Measurements from ENCODE around the gene TCEA3. TPM values are rescaled to one million over a fixed set of nuclear protein-coding genes. Genes with fewer than 3 reads are reported as not detected.
A peak's percentile ranks its signal among the peaks of the same experiment; 100 is the strongest.

Gene TCEA3
- total RNA-seq, 1 donor from 2014 or later, result 26.5 TPM

DNA sequence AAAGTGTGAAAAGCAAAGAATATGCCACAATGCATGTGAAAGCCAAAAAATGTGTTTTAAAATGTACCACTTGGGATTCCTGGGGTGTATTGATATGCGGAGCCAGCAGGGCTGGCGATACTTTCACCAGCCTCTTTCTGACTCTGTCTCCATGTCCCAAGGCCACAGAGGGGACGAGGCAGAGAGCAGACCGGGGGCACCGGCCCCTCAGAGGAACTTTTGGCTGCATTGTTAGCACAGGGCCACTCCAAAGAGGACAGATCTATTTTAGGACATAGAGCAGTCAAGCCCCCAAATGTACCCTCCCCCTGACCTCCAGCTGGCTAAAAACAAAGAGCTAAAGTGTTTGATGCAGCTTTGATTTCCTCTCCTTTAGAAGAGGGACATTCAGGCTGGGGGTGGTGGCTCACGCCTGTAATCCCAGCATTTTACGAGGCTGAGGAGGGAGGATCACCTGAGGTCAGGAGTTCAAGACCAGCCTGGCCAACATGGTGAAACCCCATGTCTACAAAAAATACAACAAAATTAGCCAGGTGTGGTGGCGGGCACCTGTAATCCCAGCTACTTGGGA lies 29.3 kb downstream of the TCEA3 start:
- intact Hi-C loops (cut with DNase I), result no loop called here
- Histone ChIP-seq H3K4me1 (peaks cover 32% of the 10 kb centered on the region), H3K9me3 (no peaks in the 10 kb centered on the region), H3K27me3 (no peaks in the 10 kb centered on the region), H3K36me3 (peaks cover 0 to 4% of the 10 kb centered on the region in 2 donors), H3K4me3 (no peak overlapping the region), H3K27ac (peak overlapping the region; percentile 64)
- DNase-seq (ENCODE audit: extremely low spot score in 2 of 2), result no peak
- no peak for TF ChIP-seq POLR2A (IDR thresholded peaks at IDR 0.05)
- TF ChIP-seq, protein P1, sequence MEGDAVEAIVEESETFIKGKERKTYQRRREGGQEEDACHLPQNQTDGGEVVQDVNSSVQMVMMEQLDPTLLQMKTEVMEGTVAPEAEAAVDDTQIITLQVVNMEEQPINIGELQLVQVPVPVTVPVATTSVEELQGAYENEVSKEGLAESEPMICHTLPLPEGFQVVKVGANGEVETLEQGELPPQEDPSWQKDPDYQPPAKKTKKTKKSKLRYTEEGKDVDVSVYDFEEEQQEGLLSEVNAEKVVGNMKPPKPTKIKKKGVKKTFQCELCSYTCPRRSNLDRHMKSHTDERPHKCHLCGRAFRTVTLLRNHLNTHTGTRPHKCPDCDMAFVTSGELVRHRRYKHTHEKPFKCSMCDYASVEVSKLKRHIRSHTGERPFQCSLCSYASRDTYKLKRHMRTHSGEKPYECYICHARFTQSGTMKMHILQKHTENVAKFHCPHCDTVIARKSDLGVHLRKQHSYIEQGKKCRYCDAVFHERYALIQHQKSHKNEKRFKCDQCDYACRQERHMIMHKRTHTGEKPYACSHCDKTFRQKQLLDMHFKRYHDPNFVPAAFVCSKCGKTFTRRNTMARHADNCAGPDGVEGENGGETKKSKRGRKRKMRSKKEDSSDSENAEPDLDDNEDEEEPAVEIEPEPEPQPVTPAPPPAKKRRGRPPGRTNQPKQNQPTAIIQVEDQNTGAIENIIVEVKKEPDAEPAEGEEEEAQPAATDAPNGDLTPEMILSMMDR (IDR thresholded peaks at IDR 0.05), result no peak
- TF ChIP-seq POLR2AphosphoS5 (IDR thresholded peaks at IDR 0.05; ENCODE audit: insufficient read depth in 1 of 2, low read depth in 1 of 2), result no peak

DNA sequence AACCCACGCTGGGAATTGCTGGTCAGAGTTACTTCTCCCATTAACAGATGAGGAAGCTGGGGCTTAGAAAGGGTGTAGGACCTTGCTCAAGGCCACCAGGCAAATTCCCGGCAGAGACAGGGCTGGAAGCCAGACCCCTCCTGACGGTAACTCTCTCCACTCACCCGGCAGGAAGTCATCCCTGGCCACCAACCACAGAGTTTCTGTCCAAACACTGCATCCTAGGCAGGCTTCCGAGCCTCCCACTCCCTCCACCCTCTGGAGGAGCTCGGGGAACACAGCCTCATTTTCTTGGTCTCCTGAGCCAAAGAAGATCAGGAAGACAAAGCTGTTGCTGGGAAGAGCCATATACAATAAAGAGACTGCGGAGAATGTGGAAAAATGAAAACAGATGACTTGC lies 29.9 kb downstream of the TCEA3 start:
- Histone ChIP-seq H3K36me3 (peaks cover 0 to 4% of the 10 kb centered on the region in 2 donors), H3K4me3 (no peak overlapping the region), H3K27ac (peak overlapping the region; percentile 64), H3K27me3 (no peaks in the 10 kb centered on the region), H3K9me3 (no peaks in the 10 kb centered on the region), H3K4me1 (peaks cover 32% of the 10 kb centered on the region)
- DNase-seq (ENCODE audit: extremely low spot score in 2 of 2), result peak in 1 of 2 donors; percentile 96
- intact Hi-C loops (cut with DNase I), result no loop called here
- TF ChIP-seq, protein P1 (IDR thresholded peaks at IDR 0.05), result peak in 1 of 3 experiments; percentile 6
- peak; percentile 16 to 79 for TF ChIP-seq POLR2AphosphoS5 (IDR thresholded peaks at IDR 0.05; ENCODE audit: insufficient read depth in 1 of 2, low read depth in 1 of 2)
- no peak for TF ChIP-seq POLR2A (IDR thresholded peaks at IDR 0.05)

DNA sequence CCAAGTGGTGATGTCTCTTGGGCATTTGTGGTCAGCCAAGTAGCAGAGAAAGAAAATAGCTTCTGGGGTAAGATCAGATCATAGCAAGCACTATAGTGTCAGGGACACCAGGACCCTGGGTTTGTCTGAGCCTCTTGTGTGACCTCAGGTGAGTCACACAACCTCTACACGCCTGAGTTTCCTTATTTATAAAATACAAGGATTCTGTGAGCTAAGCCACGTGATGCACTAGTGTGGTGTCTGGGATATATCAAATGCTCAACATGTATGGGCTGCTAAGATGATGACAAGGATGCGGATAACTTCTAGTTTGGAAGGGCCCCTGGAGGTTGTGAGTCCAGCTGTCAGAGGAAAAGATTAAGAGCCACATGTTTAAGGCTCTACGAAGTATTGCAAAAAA lies 30.4 kb downstream of the TCEA3 start:
- H3K4me1 ChIP-seq, result peaks cover 32% of the 10 kb centered on the region
- H3K27ac ChIP-seq, result peak overlapping the region; percentile 64
- no peaks in the 10 kb centered on the region for H3K9me3 ChIP-seq
- H3K36me3 ChIP-seq, result peaks cover 0 to 4% of the 10 kb centered on the region in 2 donors
- DNase-seq (ENCODE audit: extremely low spot score in 2 of 2), result no peak
- TF ChIP-seq POLR2AphosphoS5 (IDR thresholded peaks at IDR 0.05; ENCODE audit: insufficient read depth in 1 of 2, low read depth in 1 of 2), result no peak
- no peak overlapping the region for H3K4me3 ChIP-seq
- no peaks in the 10 kb centered on the region for H3K27me3 ChIP-seq
- intact Hi-C loops (cut with DNase I), result no loop called here

DNA sequence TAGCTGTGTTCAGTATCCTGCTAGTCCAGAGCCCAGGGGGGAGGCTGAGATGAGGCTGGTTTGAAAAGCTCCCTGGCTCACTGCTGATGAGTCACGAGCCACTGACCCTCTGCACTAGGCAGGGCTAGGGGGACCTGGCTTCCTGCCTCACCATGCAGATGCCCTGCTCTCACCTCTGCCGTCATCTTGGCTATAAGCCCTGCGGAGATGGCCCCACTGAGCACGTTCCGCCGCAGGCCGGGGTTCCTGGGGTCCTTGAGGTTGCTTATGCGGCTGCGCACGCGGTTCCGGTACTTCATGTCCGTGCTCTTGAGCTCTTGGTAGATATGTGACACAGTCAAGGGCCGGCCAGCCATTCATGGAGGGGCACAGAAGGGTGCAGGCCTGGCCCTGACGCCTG lies 30.8 kb downstream of the TCEA3 start:
- intact Hi-C loops (cut with DNase I), result no loop called here
- Histone ChIP-seq H3K36me3 (peaks cover 0 to 4% of the 10 kb centered on the region in 2 donors), H3K27ac (peak overlapping the region; percentile 64), H3K4me3 (no peak overlapping the region), H3K9me3 (no peaks in the 10 kb centered on the region), H3K27me3 (no peaks in the 10 kb centered on the region), H3K4me1 (peaks cover 32% of the 10 kb centered on the region)
- TF ChIP-seq POLR2A (IDR thresholded peaks at IDR 0.05) (no peak), POLR2AphosphoS5 (IDR thresholded peaks at IDR 0.05; ENCODE audit: insufficient read depth in 1 of 2, low read depth in 1 of 2) (peak in 1 of 2 donors; percentile 75)
- TF ChIP-seq, protein P1 (IDR thresholded peaks at IDR 0.05), result no peak
- DNase-seq (ENCODE audit: extremely low spot score in 2 of 2), result no peak

DNA sequence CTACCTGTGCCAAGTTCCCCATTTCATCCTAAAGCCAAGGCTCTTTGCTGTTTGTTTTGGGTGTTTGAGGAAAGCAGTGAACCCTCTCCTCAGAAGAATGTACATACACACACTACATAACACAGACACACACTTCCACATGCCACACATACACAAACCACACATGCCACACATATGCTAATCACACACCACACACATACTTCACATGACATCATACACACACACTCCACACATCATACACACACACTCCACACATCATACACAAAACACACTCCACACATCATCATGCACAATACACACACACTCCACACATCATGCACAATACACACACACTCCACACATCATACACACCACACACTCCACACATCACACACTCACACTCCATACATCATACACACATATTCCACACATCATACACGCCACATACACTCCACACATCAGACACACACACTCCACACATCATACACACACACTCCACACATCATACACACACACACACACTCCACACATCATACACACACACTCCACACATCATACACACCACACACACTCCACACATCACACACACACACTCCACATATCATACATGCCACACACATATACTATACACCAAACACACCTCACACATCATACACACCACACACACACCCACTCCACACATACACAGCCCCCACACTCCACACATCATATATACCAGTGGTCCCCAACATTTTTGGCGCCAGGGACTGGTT lies 32.3 kb downstream of the TCEA3 start:
- H3K9me3 ChIP-seq, result no peaks in the 10 kb centered on the region
- peaks cover 32% of the 10 kb centered on the region for H3K4me1 ChIP-seq
- H3K27ac ChIP-seq, result no peak overlapping the region
- H3K36me3 ChIP-seq, result peaks cover 0 to 4% of the 10 kb centered on the region in 2 donors
- no peak for DNase-seq (ENCODE audit: extremely low spot score in 2 of 2)
- H3K27me3 ChIP-seq, result no peaks in the 10 kb centered on the region
- TF ChIP-seq, protein P1 (IDR thresholded peaks at IDR 0.05), result no peak
- TF ChIP-seq POLR2A (IDR thresholded peaks at IDR 0.05), result no peak
- TF ChIP-seq POLR2AphosphoS5 (IDR thresholded peaks at IDR 0.05; ENCODE audit: insufficient read depth in 1 of 2, low read depth in 1 of 2), result no peak
- no peak overlapping the region for H3K4me3 ChIP-seq
- intact Hi-C loops (cut with DNase I), result no loop called here
